Diencephalon (tissue), 1 donor: ENCODE data around the gene TEN1. TPM values are rescaled to one million over a fixed set of nuclear protein-coding genes. Genes with fewer than 3 reads are reported as not detected.

Experiments used
- total RNA-seq: library from RNA; depleted of rRNA; stranded (reverse); fragments of >200 nt; gene quantifications from one replicate; pipeline ENCODE4 v1.2.3, GENCODE V29; 2014

TEN1 gene, protein sequence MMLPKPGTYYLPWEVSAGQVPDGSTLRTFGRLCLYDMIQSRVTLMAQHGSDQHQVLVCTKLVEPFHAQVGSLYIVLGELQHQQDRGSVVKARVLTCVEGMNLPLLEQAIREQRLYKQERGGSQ
- total RNA-seq = 8.8 TPM

DNA sequence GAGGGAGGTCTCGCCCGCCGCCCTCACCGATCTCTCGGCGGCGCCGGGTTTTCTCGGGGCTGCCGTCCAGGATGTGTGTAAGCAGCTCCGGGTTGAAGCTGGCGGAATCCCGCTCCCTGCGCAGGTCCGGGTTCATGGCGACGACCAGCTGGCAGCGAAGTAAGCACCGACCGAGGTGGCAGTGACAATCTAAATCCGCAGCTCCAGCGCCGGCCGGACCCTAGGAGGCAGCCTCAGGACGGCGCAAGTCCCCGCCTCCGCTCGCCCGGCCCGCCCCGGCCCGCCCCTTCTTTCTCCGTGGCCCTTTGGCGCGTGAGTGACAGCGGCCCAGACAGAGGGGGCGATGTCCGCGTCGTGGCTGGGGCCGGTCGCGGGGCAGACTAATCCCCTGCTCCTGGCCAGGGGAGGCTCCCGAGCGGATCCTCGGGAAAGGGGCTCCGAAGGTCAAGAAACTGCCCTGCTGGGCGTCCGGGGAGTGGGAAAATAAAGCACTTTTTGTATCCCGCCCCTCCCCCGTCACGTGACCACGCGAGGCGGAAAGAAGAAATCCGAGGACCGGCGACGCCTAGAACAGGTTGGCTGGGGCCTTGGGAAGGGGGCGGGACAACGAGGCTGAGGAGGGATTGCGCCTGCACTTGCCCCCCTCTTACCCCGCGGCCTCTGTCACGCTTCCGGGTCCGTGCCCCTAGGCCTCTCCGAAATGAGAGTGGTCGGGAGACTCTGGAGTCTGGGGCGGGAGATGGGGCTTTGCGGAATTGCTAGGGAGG lies at the start of gene TEN1, which contains the start of gene ACOX1:
Gene TEN1 (plus strand): TSS at position 303 of the 767 bp plus-strand sequence. CDS start 6,953 bp downstream, outside the sequence.
Gene ACOX1 (minus strand): TSS at position 229 of the 767 bp plus-strand sequence. CDS start 93 bp downstream, at position 136.

DNA sequence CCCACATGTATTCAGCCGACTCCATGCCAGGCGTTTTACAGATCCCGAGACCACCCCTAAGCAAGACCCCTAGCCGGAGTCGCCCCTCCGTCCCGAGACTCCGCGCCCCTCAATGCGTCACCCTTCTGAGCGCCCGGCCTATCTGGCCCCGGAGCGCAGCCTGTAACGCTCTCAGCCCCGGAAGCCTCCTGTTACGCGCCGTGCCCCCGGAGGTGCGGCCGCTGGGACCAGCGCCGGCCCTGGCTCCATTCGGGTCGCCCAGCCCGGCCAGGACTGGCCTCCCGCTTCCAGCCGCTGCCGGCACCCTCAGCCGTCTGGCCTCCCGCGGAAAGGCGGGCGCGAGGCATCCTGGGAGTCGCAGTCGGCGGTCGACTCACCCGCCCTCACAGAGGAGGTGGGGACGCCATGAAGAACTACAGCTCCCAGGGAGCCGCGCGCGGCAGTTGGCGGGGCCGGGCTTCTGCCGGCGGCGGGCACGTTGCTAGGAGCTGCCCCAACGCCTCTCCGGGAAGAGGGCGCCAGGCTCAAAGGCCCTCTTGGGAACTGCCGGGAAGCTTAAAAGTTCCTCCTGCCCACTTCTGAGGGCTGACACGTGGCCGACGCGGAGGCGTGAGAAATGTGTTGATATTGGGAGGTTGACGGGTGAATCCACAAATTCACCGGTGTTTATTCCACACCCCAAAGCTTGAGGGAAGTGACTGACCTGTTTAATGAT lies 38.2 kb upstream of the TEN1 start, which contains the start of gene FBF1:
Gene FBF1 (minus strand): TSS at position 316 of the 715 bp plus-strand sequence. CDS start 2,893 bp downstream, outside the sequence.

DNA sequence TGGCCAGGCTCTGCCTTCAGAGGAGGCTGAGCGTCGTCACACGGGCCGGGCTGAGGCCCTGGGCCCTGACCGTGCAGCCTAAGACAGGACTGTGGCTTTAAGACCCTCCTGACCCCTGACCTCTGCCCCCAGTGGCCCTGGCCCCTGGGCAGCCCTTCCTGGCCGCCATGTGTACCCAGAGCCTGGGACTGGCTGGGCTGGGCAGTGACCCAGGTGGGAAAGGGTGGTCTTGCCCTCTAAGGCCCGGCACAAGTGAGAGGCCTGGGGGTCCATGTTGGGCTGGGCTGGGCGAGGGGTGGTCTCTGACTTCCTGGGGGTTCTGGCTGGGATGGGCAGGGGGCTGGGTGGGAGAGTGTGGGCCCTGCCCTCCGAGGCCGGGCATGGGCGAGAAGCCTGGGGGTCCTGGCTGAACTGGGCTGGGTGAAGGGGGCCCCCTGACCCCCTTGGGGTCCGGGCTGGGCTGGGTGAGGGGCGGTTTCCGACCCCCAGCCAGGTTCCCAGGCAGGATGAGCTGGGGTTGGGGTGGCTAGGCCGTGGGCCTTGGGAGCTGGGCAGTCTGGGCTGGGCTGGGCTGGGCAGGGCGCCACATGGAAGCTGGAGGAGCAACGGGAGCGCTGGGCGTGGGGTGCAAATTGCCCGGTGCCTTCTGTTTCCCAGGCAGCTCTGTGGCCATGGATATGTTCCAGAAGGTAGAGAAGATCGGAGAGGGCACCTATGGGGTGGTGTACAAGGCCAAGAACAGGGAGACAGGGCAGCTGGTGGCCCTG lies 21.9 kb downstream of the TEN1 start, which contains the start of gene CDK3:
Gene CDK3 (plus strand): TSS at position 101 of the 767 bp plus-strand sequence. CDS start 571 bp downstream, at position 672.

DNA sequence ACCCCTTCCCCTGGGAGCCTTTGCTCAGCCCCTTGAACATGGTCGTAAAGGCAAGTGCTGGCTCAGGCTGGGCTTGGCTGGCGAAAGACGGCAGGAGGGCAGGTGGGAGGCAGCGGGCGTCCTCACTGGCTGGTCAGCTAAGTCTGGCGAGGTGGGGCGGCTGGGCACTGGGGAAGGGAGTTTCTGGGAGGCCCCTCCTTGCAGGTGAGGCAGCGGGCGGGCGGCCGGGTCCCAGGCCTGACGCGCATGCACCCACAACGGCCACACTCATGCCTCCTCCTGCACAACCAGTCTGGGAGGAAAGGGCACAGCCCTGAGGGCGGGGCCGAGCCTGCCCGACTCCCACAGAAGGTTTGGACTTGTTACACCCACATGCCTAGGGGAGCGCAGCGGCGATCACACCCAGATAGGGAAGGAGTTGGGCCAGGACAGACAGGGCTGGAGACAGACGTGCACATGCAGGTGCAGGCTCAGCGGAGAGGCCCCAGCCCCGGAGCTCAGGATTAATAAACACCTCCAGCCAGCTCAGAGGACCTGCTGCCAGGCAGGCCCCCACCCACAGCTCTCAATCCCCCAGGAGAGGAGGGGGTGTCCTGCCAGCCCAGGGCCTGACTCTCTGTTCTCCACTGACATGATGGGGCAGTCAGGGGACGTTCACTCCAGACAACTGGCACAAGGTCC lies 48.3 kb downstream of the TEN1 start, which contains the start of gene EVPL:
Gene EVPL (minus strand): TSS at position 148 of the 681 bp plus-strand sequence. CDS start 108 bp downstream, at position 40.

Other genes with a start within 250 kb of the TEN1 start
- gene GALK1, start 214.0 kb upstream of the TEN1 start, total RNA-seq = 8.5 TPM
- 31.1 TPM for gene UNK, start 194.4 kb upstream of the TEN1 start, total RNA-seq
- 2.5 TPM for gene UNC13D, start 134.8 kb upstream of the TEN1 start, total RNA-seq
- gene WBP2, start 123.9 kb upstream of the TEN1 start, total RNA-seq = 52.1 TPM
- gene TRIM47, start 100.7 kb upstream of the TEN1 start, total RNA-seq = 15.2 TPM
- gene TRIM65, start 82.3 kb upstream of the TEN1 start, total RNA-seq = 10.6 TPM
- 37.4 TPM for gene MRPL38, start 74.4 kb upstream of the TEN1 start, total RNA-seq
- gene FBF1, start 38.2 kb upstream of the TEN1 start, total RNA-seq = 22.8 TPM
- gene ACOX1, start 74 bp upstream of the TEN1 start, total RNA-seq = 93.2 TPM
- 2.8 TPM for gene CDK3, start 21.6 kb downstream of the TEN1 start, total RNA-seq
- under 0.01 TPM for gene EVPL, start 48.1 kb downstream of the TEN1 start, total RNA-seq
- 19.8 TPM for gene SRP68, start 93.3 kb downstream of the TEN1 start, total RNA-seq
- gene GALR2, start 95.5 kb downstream of the TEN1 start, total RNA-seq = not detected
- gene ZACN, start 99.9 kb downstream of the TEN1 start, total RNA-seq = not detected
- gene EXOC7, start 124.5 kb downstream of the TEN1 start, total RNA-seq = 105 TPM
- gene FOXJ1, start 162.0 kb downstream of the TEN1 start, total RNA-seq = 21.7 TPM